M059J (cell line): Measurements from ENCODE around the gene GALNT8. TPM values are rescaled to one million over a fixed set of nuclear protein-coding genes. Genes with fewer than 3 reads are reported as not detected.
"Not testable (repeated sequence)": the region's sequence is repeated elsewhere in the genome, so short reads cannot be mapped to it uniquely, and the experiment has no call there.

Source experiments
- DNase-seq: peaks from one replicate; pipeline ENCODE4 v3.0.0-alpha.2; 2012; ENCODE audit warnings: low read depth
- total RNA-seq: library from RNA; depleted of rRNA; stranded (reverse); fragments of >200 nt; shearing (Covaris generic); gene quantifications from 2 replicates; pipeline ENCODE4 v1.2.3, GENCODE V29; 2014; rRNA removed

The GALNT8 gene
- total RNA-seq, result not detected in 2 replicates

DNA sequence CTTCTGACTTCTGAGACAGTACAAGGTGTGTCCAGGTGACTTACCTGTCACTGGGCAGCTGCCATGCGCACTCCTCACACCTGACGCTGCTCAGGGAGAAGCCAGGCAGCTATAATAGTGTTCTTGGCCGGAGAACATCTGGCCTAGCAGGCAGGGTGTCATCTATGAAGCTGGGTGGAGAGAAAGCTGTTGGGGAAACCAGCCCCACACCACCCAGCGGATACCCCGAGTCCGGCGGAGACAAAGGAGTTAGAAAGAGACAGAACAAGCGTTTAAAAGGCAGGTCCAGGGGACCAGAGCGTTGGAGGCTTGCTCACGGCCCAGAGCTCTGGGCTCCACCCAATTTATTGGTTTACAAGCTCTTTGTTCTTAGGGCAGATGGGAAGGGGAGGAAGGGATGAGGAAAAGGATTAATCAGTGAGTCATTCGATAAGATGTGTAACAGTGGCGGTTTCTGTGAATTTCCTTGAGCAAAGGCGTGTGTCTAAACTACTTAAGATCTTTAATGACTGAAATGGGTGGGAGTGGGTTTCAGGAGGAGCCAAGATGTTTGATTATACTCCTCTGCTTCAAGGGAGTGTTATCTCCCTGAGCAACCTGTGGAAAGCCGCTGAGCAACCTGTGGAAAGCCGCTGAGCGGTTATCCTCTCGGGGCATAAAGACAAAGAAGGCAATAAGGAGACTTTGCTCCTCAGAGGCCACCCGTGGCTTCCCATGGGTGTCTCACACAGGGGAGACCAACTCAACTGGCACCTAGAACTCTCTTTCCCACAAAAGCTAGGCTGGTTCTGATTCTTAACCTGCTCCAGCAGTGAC is at the start of gene GALNT8:
Gene GALNT8 (plus strand): TSS at position 580 of the 816 bp plus-strand sequence. CDS start 278 bp downstream, outside the sequence.
- DNase-seq, result no peak

DNA sequence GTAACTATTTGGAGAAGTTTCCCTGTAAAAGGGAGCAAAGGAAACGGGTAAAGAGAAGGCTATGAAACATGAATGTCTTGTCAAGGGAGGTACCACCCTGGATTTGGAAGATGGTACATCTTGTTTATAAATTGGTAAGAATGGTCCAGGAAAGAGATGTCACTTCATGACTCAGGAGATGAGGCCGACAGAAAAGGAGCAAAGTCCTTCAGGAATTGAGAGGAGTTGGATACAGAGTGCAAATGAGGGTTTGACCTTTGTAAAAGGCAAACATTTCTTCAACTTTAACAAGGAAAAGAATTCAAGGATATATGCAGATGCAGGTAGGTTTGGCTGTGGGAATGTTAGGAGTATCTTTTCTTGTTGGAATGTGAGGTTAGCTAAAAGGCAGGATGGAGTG is 40.5 kb upstream of the GALNT8 start:
- no peak for DNase-seq

GRCh38 chr12:4681732-4682131 is 38.5 kb upstream of the GALNT8 start:
- no peak for DNase-seq

DNA sequence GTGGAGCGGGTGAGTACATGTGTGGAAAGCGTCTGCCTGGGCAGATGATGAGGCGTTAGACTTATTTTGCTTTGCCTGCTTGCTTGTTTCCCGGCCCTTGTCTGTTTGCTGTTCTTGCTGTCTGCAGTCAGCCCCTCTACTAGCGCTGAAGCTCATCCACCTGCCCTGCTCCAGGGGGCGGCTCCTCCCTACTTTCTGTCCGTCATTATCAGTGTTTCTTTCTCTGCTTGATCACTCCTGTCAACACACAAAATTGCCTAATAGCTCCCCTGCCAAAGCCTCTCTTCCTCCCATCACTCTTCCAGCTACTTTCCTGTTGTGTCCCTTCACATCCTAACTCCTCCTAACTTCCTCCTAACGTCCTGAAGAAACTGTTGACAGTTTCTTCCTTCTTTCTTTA is 34.9 kb upstream of the GALNT8 start:
- DNase-seq, result no peak

- DNase-seq, result no peak
Measured at GRCh38 chr12:4690760-4691159, 29.4 kb upstream of the GALNT8 start.

DNA sequence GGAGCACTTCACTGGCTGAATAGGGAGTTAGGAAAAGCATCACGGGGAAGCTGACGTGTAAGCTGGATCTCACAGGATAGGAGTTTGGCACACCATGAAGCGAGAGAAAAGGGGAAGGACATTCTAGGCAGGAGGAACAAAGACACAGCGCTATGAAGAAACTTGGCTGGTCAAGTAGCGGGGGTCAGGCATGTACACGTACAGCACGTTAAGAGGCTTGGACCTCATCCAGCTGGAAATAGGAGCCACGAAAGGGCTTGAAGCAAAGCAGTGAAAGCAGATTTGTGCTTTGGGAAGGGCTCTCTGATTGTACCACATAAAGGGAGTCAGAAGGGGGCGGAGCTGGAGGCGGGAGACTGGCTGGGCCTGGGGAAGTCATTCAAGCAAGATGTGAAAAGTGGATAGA is 19.6 kb upstream of the GALNT8 start:
- no peak for DNase-seq

DNA sequence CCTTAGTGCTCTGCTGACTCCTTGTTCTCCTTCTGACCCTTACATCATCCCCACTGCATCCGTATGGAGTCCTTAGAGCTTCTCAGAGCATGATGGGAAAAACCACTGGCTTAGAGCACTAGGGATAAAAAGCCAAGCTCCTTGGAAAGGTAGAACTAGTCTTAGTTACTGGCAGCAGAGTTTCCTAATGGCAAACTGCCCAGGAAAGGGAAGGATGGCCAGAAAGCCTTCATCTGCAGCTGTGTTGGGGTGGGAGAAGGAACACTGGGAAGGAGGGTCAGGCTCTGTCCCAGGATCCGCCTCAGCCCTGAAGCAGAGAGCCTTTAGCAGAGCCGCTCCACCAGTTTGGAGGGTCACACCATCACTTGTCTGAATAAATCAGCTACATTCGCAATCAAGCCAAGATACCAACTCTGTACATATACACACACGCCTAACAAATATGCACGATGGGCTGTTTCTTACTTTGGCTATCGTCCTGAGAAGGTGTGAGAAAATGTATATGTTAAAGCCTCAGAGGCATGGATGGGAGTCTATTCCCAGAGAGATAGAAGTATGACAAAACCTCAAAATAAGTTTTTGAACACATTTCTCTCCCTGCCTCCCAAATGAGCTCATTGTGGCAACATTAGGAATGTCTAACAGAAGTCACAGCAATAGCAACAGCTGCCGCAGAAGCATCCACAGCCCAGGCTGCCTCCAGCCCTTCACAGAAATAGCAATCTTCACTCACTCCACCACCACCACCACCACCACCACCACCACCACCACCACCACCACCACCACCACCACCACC is 18.6 kb upstream of the GALNT8 start:
- DNase-seq, result no peak

DNA sequence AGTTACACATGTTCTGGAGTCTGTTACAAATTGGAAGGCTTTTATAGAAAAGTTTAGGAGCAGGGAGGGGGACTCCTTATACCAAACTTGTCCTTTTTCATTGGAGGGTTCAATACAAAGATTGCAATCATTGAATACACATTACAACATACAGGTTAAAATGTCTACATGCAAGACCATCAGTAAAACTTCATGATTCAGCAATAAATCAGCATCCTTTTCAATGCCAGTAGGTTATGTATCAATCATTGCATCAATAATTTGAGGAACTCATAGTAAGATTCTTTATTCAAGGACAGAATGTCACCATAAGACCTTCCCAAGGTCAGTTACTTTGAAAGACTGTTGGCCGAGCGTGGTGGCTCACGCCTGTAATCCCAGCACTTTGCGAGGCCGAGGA is 16.5 kb upstream of the GALNT8 start:
- DNase-seq, result no peak

DNA sequence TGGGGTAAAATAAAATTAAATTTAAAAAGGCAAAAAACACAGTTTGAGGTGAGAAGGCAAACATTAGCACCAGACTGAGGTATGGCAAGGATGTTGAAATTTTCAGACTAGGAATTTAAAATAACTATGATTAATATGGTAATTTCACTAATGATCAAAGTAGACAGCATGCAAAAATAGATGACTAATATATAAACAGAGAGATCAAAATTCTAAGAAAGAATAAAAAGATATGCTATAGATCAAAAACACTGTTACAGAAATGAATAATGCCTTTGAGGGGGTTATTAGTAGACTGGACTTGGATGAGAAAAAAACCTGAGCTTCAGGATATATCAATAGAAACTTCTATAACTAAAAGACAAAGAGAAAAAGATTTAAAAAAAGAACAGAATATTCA is 14.4 kb upstream of the GALNT8 start:
- DNase-seq, result no peak

GRCh38 chr12:4707306-4707705 is 12.9 kb upstream of the GALNT8 start:
- DNase-seq, result no peak

GRCh38 chr12:4710113-4710512 is 10.1 kb upstream of the GALNT8 start:
- no peak for DNase-seq

- DNase-seq, result no peak
Measured at GRCh38 chr12:4714879-4715278, 5.3 kb upstream of the GALNT8 start.

DNA sequence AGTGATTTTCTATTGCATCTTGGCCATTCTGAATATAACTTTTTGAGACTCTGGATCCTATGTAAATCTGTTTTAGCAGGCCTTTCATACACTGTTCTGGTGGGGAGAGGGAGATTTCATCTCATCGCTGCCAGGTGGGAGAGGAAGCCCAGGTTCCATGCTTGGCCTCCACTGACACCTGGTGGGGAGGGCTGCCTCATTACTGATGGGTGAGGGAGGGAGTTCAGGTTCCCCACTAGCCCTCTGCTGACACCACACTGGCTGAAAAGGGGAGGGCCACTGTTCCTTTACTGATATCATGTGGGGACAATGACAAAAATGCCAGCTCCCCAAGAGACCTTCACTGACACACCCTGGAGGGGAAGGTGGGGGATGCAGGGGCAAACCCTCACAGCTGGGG is 2.4 kb upstream of the GALNT8 start:
- no peak for DNase-seq

GRCh38 chr12:4720637-4720995 is 416 bp downstream of the GALNT8 start:
- no peak for DNase-seq

- not testable (repeated sequence) for DNase-seq
Measured at GRCh38 chr12:4721587-4721986, 1.4 kb downstream of the GALNT8 start.

DNA sequence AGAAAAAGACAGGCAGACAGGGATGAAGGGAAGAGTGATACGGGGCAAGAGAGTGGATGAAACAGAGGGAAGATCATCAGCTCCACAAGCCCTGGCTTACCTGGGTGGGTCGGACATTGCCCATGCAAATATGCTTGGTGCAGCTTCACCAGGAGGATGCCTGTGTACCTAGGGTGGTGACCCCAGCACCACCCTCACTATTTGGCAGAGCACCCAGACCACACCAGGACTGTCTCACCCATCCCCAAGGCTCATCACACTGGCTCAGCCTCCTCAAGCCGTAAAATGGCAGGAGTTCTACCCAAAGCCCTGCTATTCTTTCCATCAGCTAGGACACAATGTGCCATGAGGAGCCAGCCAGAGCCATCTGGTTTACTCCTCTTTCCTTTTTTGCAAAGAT is 3.0 kb downstream of the GALNT8 start:
- DNase-seq, result no peak

DNA sequence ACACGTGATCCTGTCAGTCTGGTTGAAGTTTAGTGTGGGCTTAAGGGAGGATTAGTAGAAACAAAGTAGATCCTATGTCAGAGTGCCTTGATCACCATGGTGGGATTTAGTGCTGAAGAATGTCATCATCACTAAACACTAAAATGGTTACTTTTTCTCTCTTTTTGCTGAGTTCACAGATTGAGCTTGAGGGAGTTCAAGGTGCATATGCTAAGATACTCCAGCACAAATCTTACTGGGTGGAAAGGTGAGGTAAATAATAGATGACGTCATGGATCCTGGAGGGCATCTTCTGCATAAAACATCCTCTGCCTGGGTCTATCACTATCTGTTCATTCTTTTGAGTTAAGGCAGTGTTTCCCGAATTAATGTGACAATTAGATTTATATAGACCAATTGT is 4.9 kb downstream of the GALNT8 start:
- DNase-seq, result no peak

DNA sequence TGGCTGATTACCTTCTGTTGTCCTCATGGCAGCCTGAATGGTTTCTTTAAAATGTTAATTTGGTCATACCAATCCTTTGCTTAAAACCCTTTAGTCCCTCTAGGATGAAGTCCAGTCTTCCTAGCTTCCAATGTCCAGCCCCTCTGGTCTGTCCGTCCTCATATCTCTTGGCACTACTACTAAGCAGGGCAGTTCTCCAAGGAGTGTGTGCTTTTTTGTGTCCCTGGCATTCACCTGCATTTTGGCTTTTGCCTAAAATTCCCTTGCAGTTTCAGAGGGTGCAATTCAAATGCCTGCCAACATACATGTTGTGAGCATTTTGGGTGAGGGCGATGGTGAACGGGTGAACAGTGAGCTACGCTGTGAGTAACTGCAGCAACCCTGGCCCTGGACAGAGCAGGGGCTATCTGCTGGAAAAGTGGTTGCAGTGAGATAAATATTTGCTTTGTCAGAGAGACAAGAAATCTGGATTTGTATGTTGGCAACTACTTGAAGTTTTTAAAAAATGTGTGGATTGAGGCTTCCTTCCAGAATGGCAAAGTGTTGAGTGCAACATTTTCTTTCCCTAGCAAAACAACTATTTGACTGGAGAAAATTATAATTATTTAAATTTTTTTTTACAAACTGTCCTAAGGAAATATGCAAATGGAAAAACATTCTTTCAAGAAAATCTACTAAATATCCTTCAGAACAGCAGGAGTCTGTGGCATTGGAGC is 14.6 kb downstream of the GALNT8 start:
- no peak for DNase-seq

- DNase-seq, result no peak
Measured at GRCh38 chr12:4736091-4736490, 15.9 kb downstream of the GALNT8 start.

- DNase-seq, result no peak
Measured at GRCh38 chr12:4738541-4738940, 18.3 kb downstream of the GALNT8 start.

GRCh38 chr12:4742416-4742970 is 22.3 kb downstream of the GALNT8 start:
- no peak for DNase-seq

- no peak for DNase-seq
Measured at GRCh38 chr12:4743046-4743445, 22.8 kb downstream of the GALNT8 start.
